Type B pancreatic cell (in vitro differentiated cells): ENCODE data around the gene KRTAP5-3. TPM values are rescaled to one million over a fixed set of nuclear protein-coding genes. Genes with fewer than 3 reads are reported as not detected.
"Not testable (repeated sequence)": the region's sequence is repeated elsewhere in the genome, so short reads cannot be mapped to it uniquely, and the experiment has no call there.

Experiments used
- DNase-seq: peaks from one replicate; pipeline ENCODE4 v3.0.0; 2021; ENCODE audit warnings: mixed read lengths; ENCODE audit not compliant: unreplicated experiment; ENCODE audit errors: extremely low spot score
- H3K27ac Mint-ChIP-seq: 2 replicates; pipeline ENCODE4 v1.8.0; 2021; ENCODE audit warnings: mild to moderate bottlenecking, mixed read lengths
- H3K27me3 Mint-ChIP-seq: 2 replicates; pipeline ENCODE4 v1.8.0; 2021; ENCODE audit warnings: mixed read lengths
- H3K36me3 Mint-ChIP-seq: 2 replicates; pipeline ENCODE4 v1.8.0; 2021; ENCODE audit warnings: mixed read lengths
- H3K4me1 Mint-ChIP-seq: one replicate; pipeline ENCODE4 v1.8.0; 2021; ENCODE audit warnings: mixed read lengths; ENCODE audit not compliant: unreplicated experiment
- H3K4me3 Mint-ChIP-seq: 2 replicates; pipeline ENCODE4 v1.8.0; 2021; ENCODE audit warnings: mild to moderate bottlenecking, mixed read lengths
- H3K9me3 Mint-ChIP-seq: 2 replicates; pipeline ENCODE4 v1.8.0; 2021; ENCODE audit warnings: mixed read lengths
- total RNA-seq: library from RNA; stranded (reverse); gene quantifications from 2 replicates; pipeline ENCODE4 v1.2.1, GENCODE V29; 2021; ENCODE audit warnings: low replicate concordance
- TF ChIP-seq, protein P1 (sequence below): fragments of 200-600 bp; sonication (generic); conservative IDR thresholded peaks from 2 replicates; pipeline ENCODE4 v1.5.0; 2021; ENCODE audit warnings: antibody characterized with exemption, mild to moderate bottlenecking

Gene KRTAP5-3
- total RNA-seq, 1 donor from 2014 or later: not detected

DNA sequence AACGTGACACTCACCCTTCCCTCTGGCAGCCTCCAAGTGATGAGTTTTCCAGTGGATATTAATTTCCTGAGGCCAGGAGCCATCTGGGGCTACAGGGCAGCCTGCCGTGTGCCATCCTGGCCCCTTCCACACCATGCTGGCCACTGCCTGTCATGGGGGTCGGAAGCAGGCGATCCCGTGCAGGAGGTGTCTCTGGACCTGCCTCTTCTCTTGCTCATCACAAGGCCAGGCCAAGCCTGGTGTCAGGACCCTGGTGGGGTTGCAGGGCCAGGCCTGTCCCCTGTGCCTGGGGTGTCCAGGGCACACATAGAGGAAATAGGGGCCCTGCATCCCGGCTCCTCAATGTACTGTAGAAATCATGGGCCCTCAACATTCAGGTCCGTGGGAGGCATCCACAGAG lies 3.6 kb downstream of the KRTAP5-3 start:
- no peak overlapping the region for H3K4me3 Mint-ChIP-seq
- H3K4me1 Mint-ChIP-seq: peaks cover 9% of the 10 kb centered on the region
- H3K9me3 Mint-ChIP-seq: no peaks in the 10 kb centered on the region
- H3K27me3 Mint-ChIP-seq: peaks cover 53% of the 10 kb centered on the region
- no peaks in the 10 kb centered on the region for H3K36me3 Mint-ChIP-seq
- TF ChIP-seq, protein P1, sequence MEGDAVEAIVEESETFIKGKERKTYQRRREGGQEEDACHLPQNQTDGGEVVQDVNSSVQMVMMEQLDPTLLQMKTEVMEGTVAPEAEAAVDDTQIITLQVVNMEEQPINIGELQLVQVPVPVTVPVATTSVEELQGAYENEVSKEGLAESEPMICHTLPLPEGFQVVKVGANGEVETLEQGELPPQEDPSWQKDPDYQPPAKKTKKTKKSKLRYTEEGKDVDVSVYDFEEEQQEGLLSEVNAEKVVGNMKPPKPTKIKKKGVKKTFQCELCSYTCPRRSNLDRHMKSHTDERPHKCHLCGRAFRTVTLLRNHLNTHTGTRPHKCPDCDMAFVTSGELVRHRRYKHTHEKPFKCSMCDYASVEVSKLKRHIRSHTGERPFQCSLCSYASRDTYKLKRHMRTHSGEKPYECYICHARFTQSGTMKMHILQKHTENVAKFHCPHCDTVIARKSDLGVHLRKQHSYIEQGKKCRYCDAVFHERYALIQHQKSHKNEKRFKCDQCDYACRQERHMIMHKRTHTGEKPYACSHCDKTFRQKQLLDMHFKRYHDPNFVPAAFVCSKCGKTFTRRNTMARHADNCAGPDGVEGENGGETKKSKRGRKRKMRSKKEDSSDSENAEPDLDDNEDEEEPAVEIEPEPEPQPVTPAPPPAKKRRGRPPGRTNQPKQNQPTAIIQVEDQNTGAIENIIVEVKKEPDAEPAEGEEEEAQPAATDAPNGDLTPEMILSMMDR: no peak
- no peak overlapping the region for H3K27ac Mint-ChIP-seq
- DNase-seq: no peak

DNA sequence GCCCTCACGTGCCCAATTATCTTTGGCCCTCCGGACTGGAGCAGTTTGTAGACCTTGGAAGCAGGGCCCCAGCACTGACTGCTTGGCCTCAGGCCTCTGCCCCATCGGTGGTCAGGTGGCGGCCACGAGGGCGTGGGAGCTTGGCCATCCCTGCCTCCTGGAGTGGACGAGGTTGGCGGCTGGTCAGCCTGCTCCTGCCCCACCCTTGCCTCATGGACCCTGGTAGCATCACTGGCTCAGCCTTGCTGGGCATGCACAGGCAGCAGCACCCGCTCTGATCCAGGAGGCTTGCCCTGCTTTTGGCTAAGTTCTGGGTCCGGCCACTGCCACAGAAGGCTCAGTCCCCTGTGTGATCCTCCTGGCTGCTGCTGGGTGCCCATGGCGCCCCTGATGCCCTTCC lies 4.1 kb downstream of the KRTAP5-3 start:
- peaks cover 58% of the 10 kb centered on the region for H3K27me3 Mint-ChIP-seq
- no peak for DNase-seq
- TF ChIP-seq, protein P1: no peak
- no peaks in the 10 kb centered on the region for H3K9me3 Mint-ChIP-seq
- peaks cover 9% of the 10 kb centered on the region for H3K4me1 Mint-ChIP-seq
- no peak overlapping the region for H3K27ac Mint-ChIP-seq
- no peaks in the 10 kb centered on the region for H3K36me3 Mint-ChIP-seq
- no peak overlapping the region for H3K4me3 Mint-ChIP-seq

DNA sequence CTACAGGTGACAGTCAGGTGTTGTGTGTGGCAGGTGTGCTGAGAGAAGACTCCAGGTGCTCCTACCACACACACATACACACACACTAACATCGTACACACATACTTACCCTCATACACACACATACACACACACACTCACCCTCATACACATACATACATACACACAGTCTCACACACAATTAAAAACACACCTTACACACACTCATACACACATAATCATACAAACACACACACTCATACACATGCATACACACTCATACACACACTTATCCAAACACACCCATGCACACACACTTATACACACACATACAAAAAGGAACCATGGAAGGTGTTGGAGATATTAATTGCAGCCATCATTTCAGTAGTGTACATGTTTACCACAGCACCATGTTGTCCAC lies 4.6 kb downstream of the KRTAP5-3 start:
- H3K4me3 Mint-ChIP-seq: no peak overlapping the region
- peaks cover 9% of the 10 kb centered on the region for H3K4me1 Mint-ChIP-seq
- DNase-seq: no peak
- TF ChIP-seq, protein P1: no peak
- H3K27me3 Mint-ChIP-seq: peaks cover 57% of the 10 kb centered on the region
- H3K36me3 Mint-ChIP-seq: no peaks in the 10 kb centered on the region
- no peak overlapping the region for H3K27ac Mint-ChIP-seq
- H3K9me3 Mint-ChIP-seq: no peaks in the 10 kb centered on the region

DNA sequence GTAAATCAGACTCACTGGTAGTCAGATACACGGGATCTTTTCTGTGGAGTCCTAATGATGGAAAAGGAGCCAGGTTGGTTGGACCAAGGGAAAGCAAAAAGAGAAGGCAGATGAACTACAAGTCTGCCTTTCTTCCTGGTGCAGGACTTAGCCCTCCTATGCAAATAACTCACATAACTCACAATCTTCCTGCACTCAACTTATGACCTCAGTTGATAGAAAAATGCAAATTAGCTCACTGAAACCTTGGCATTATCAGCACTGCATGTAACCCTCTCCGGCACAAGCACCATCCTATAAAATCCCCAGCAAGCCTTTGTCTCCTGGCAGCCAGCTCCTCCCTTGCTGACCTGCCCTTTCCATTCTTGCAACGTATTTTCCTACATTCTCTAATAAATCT lies 6.6 kb downstream of the KRTAP5-3 start:
- peaks cover 59% of the 10 kb centered on the region for H3K27me3 Mint-ChIP-seq

DNA sequence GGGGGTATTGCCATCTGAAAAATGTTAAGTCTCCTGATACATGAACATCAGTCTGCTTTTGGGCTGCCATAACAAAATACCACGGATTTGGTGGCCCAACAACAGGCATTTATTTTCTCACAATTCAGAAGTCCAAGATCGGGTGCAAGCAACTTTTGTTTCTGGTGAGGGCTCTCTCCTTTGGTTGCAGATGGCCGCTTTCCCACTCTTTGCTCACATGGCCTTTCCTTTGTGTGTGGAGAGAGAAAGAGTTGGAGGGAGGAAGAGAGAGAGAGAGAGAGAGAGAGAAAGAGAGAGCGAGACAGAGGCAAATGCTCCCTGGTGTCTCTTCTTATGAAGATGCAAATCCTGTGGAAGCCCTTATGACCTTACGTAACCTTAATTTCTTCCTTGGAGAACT lies 7.6 kb downstream of the KRTAP5-3 start:
- no peaks in the 10 kb centered on the region for H3K9me3 Mint-ChIP-seq
- no peak overlapping the region for H3K27ac Mint-ChIP-seq
- no peaks in the 10 kb centered on the region for H3K36me3 Mint-ChIP-seq
- peaks cover 63% of the 10 kb centered on the region for H3K27me3 Mint-ChIP-seq
- H3K4me1 Mint-ChIP-seq: no peaks in the 10 kb centered on the region
- DNase-seq: no peak
- H3K4me3 Mint-ChIP-seq: no peak overlapping the region
- TF ChIP-seq, protein P1: no peak

More for the DNA sequence above, 6.6 kb downstream of the KRTAP5-3 start:
- DNase-seq, H3K4me3 Mint-ChIP-seq, H3K4me1 Mint-ChIP-seq, H3K27ac Mint-ChIP-seq, H3K36me3 Mint-ChIP-seq, H3K9me3 Mint-ChIP-seq: not testable (repeated sequence)

DNA sequence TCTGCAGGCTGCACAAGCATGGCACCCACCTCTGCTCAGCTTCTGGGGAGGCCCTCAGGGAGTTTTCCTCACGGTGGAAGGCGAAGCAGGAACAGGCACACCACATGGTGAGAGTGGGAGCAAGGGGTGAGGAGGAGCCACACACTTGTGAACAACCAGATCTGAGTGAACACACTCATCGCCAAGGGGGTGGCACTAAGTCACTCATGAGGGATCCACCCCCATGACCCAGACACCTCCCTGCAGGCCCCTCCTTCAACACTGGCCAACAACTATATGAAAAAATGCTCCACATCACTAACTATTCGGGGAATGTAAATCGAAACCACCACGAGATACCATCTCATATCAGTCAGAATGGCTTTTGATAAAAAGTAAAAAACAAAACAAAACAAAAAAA lies 9.4 kb downstream of the KRTAP5-3 start:
- Mint-ChIP-seq H3K4me3 (no peak overlapping the region), H3K27me3 (peaks cover 79% of the 10 kb centered on the region), H3K4me1 (no peaks in the 10 kb centered on the region), H3K27ac (no peak overlapping the region), H3K9me3 (no peaks in the 10 kb centered on the region), H3K36me3 (no peaks in the 10 kb centered on the region)
- TF ChIP-seq, protein P1: no peak
- DNase-seq: no peak

DNA sequence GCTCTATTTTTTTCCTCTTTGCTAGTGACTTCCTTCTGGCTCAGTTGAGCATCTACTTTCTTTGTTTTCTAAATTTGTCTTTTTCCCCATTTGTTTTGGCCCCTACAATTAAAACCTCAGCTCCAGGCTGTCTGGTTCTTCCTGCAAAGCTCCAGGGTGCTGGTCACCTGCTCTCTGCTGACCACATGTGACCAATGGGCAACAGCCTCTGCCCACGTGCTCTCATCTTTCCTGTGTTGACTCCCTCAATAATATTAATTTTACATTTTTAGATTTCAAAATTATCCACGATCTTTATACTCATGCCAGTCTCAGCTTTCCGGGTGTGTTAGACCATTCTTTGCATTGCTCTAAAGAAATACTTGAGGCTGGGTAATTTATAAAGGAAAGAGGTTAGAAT lies 9.9 kb downstream of the KRTAP5-3 start:
- H3K36me3 Mint-ChIP-seq, H3K4me3 Mint-ChIP-seq, H3K9me3 Mint-ChIP-seq, DNase-seq, H3K27ac Mint-ChIP-seq, H3K4me1 Mint-ChIP-seq: not testable (repeated sequence)
- H3K27me3 Mint-ChIP-seq: peaks cover 79% of the 10 kb centered on the region
